Fibroblast of peridontal ligament (primary cell): ENCODE measurements around the gene SNX5.
"Not testable (repeated sequence)": the region's sequence is repeated elsewhere in the genome, so short reads cannot be mapped to it uniquely, and the experiment has no call there.

Experiments
- DNase-seq: peaks from one replicate; pipeline ENCODE4 v3.0.0-alpha.2; 2010; ENCODE audit errors: extremely low read depth

The SNX5 gene

DNA sequence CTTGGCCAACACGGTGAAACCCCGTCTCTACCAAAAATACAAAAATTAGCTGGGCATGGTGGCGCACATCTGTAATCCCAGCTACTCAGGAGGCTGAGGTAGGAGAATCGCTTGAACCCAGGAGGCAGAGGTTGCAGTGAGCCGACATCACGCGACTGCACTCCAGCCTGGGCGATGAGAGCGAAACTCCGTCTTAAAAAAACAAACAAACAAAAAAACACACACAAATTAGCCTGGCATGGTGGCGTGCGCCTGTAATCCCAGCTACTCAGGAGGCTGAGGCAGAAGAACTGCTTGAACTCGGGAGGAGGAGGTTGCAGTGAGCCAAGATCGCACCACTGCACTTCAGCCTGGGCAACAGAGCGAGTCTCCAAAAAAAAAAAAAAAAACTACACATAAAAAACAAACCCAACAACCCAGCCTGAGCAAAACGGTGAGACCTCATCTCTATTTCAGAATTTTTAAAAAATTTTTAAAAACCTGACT is 8.2 kb downstream of the SNX5 start:
- DNase-seq: not testable (repeated sequence)

DNA sequence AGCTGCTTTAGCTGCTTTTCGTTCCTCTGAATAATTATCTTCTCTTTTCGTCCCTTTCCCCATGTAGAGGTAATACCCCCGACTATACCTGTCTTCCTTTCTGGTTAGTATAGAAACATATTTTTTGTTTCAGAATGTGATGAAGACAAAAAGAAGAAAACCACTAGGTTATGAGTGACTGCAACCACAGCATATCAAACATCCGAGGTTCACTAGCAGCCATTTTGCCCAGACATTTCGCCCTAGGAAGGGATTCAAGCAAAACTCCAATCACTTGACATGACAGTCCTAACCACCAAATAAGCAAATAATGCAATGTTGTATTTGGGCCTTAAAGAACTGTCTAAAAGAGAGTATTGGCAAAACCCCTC is 9.4 kb downstream of the SNX5 start:
- no peak for DNase-seq

DNA sequence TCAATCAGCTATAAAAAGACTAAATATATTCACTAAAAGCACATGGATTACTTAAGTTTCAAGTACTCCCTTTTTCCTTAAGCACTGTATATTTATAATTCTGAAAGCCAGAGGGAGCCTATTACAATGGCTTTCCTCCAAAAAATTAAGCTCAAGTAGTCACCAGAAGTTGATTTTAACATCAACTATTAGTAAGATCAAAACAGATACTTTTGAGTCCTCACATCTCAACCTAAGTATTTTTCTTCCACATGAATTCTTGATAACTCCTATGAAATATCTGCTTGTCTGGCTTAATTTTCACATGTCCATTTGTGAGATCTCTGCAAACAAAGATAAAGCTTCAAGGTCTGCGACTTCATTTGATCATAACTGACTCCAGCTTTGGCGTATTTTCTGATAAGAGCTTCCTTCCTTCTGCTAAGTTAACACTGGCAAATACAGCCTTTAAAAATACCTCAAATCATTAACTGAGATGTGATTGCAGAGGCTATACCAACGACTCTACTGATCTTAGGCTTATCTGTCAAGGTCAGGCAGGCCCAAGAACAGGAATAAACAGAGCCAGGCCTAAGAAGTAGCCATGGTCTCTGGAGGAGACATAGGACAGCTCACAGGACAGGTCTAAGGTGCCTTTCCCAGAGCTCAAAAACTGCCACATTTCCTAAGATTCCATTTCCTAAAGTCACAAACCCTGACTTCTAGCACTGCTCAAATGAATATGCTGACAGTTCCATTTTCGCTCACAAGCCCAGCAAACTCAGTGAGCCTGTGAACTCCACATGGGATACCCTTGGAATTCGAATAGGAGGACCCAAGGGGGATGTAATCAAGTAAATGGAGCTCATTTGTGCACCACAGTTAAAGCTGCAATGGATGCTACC is 10.0 kb downstream of the SNX5 start:
- DNase-seq: peak; percentile 75

DNA sequence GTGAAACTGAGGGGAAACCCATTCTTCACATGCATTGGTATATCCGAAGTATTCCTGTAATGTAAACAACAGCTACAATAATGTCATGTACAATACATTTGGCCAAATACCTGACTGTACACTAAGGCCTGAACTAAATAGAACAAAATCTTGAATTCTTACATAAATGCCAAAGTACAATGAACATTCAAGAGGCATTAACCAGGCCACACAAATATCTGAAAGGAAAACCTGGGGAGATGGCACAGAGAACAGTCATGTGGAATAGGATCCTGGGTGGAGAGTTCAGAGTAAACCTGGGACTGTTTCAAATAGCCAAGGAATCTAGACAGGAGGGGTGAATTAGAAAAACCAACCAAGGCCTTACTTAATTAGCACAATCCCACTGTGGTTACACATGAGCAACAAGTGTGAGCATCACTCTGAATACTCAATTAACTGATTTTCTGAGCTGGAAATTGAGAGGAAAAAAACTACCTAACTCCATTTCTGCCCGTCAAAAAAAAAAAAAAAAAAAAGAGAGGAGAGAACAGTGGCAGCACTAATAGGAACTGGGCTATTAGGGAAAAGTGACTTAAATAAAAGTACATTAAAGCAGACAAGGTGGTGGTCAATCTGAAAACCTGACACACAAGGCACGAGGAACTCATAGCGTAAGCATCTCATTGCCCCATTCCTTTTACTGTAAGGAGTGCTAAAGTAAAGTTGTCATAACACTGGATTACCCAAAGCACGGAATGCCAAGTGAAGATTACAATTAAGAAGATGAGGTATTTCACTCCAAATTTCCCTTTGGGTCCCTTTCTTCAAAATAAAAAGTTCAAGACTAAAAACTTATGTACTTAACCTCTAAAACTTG is 10.9 kb downstream of the SNX5 start:
- DNase-seq: peak; percentile 28

DNA sequence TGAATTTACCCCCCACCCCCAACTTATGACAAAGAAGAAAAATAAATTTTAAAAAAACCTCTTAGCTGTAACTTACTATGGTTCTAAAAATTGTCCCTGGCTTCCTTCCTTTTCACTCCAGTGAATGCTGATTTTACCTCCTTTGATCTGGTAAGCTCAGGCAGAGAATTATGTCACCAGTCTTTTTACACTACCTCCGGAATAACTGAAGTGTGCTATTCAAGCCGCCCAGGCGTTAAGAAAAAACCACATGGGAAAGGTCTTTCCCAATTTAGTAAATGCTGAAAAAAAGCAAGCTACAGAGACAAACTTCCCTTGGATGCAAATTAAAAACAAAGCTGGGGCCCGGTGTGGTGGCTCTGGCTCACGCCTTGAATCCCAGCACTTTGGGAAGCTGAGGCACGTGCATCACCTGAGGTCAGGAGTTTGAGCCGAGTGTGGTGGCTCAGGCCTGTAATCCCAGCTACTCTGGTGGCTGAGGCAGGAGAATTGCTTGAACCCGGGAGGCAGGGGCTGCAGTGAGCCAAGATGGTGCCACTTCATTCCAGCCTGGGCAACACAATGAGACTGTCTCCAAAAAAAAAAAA is 12.4 kb downstream of the SNX5 start:
- no peak for DNase-seq

DNA sequence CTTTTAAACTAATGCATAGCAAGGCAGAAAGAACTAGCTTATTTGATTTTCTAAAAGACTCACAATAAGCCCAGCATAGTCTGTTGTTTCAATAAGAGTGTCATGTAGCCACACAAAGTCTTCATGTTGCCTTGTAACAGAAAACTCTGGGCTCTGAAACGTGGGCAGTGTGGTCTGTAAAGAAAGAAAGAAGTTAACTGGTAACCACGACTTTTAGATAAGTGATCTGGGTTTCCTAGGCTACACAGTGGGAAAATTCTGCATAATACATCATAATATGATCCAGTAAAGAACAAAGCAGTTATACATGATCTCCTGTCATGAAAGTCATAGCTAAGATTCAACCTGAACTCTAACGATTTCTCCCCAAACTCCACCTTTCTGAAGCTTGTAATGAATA is 13.3 kb downstream of the SNX5 start:
- DNase-seq: no peak

DNA sequence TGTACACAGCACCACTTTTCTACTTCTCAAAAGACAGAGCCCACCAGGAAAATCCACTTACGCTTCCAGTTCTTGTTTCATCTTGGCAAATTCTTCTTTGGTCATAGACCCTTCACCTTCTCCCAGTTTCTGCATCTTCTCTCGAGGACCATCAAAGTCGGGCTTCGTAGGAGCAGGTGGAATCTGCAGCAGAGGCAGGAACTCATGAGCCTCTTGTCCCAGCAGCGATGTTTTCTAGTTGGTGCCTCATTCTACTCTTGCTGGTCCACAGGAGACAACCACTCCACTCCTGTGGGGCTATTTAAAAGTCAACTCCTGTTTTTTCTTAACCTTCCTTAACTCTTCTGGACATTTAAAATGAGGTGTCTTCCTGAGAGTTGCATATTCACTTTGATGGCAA is 14.7 kb downstream of the SNX5 start:
- no peak for DNase-seq

DNA sequence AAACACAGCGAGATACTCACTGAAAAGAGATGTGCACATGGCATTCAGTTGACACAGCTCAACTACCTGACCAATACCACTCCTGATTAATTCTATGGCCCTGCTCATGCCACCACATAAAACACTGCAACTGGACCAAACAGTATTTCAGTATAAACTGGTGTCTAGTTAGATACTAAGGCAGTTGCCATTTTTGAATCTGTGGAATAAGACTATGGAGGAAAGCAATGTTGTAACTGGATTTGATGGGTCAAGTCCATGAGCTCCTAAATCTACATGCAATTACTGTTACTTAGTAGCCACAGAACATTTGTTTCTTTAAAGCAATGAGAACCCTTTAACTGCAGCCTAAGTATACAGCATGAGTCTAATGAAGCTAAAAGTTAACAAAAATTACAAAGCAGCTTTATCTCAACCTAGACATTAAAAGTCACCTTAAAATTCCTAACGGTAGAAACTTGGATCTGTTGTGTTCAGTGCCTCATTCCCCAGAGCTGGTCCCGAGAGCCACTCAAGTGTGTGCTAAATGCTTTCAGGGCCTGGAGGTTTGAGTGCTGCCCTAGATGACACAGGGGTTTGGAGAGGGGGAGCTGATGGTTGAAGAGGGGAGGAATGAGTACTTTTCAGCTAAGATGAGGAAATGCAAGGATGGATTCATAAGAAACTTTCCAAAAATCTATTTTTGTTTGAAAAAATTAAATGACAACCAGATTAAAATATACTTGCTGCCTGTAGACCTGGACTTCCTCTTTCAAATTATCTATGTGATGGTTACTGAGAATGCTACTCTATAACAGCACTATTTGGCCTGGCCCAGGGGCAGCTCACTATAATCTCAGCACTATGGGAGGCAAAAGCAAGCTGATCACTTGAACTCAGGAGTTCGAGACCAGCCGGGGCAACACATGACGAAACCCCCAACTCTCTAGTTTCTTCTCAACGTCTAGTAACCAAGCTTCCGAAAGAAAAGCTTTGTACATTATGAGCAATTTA is 15.6 kb downstream of the SNX5 start:
- DNase-seq: no peak

DNA sequence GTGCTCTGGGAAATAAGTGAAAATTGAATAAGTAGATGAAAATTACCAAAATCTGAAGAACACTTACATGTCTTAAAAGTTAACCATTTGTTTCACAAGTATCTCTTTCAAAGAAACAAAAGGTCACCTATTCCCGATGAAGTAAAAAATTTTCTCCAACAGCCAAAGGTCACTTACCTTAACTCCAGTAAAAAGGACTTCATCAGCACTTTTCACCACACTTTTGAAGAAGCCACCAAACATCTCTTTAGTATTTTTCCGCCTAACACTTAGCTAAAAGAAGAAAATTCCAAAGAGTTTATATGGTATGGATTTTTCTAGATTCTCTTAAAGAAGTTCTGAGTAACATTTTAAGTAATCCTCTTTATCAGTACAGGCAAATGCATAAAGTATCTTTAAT is 17.3 kb downstream of the SNX5 start:
- no peak for DNase-seq

DNA sequence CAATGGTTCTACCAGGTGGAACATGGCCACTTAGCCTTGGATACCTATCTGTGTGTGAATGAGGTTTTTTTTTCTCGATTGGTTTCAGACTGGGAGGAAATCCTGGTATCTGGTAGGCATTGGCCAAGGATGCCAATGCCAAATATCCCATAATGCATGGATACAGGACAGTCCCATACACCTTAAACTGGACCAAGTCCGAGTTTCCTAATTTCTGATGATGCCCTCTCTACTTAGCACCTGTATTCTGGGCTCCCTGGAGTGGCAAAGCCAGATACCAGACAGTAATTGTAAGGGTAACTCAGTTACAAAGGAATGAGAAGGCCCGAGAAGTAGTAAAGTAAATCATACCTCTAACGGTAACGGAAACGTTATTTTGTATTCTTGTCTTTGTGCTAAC is 17.9 kb downstream of the SNX5 start:
- no peak for DNase-seq

DNA sequence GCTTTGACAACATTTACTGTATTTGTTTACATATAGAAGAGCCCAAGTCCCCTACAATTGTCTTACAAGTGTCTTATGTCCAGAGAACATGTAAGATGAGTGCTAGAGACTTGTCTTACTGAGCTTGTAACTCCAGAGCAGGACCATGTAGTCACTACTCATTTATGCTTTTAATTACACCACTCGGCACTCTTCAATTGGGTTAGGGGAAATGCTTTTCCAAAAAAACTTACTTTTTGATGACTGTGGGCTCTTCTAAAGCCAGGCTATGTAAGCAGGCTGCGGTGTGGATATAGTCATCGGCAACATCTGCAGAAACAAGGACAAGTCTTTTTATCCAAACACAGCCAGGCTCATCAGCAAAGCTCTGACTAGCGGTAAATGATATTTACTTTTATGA is 18.7 kb downstream of the SNX5 start:
- no peak for DNase-seq

DNA sequence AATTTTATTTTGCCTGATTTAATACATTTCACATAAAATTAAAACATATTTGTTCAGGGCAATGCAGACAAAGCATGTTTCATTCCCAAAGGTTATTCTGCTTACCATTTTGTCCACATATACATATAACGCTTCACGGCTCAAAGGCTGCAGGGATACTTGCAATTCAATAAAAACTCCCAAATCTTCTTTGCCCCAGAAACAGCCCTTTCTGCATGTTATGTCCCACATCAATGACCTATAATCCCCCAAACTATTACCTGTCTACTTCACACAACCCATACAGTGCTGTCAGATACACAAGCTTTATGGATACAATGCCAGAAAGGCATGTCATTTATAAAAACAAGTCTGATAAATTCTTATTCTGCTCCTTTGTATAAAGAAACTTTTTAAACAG is 20.2 kb downstream of the SNX5 start:
- DNase-seq: no peak

DNA sequence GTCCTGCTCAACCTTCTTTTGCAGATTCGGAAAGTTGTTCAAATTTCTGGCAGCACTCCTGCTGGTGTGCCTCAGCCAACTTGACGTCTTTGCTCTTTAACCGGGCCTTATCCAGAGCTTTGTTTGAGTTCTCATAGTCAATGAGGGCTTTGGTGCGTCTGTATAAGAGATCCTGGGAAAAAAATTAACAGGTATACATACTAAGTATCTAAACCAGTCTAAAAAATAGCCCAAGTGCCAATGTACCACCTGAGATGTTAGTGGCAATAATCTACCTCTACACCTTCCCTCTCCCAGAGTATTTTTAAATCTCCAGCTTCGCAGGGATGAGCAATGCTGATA is 21.1 kb downstream of the SNX5 start:
- no peak for DNase-seq

DNA sequence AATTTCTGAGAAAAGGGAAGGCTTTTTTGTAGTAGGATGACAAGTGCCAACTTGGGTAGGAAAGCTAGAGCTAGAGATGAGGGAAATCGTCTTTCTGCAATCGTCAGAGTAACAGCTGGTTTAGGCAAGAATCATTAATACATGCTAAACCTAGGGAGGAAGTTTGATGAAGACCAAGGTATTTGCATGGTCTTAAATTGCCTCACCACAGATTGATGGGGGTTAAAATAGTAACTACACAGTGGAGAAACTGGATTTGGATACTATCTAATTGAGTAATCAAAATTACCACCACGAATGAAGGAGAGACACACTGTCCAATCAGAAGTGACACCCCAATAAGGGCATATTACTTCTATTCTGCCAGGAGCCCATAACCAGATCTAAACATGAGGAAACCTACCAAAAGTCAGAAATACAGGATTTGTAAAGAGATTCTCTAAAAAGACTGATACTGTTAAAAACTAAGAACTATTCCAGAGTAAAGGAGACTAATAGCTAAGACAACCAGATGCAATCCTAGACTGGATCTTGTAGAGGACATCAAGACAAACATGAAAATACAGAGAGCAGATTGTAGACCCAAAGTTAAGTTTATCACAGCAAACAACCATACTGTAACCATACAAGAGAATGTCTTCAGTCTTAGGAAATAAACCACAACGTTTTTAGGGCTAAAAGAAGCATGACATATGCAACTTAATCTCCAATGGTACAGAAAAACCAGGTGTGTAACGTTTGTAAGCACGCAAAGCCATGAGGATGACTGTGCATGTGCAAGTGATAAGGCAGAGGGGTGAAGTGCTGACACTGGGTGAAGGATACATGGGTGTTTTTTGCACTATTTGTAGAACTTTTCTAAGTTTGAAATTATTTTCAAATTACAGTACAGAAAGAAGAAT is 21.8 kb downstream of the SNX5 start:
- no peak for DNase-seq

DNA sequence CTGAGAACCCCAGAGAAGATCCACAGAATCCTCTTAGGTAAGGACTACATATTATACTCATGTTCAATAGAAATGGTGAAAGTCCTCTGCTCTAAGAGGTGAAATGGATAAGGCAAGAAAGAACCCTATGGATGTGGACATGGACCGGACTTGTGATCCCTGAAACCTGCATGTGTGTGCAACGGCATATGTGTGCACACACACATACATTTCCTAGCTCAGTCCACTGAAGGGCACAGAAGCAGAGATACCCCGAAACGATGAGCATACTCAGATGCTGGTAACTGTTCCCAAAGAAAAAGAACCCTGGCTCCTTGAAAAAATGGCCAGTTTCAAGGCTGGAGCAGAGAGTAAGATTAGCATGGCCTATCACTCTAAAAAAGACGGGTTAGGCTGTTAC is 22.6 kb downstream of the SNX5 start:
- DNase-seq: no peak

DNA sequence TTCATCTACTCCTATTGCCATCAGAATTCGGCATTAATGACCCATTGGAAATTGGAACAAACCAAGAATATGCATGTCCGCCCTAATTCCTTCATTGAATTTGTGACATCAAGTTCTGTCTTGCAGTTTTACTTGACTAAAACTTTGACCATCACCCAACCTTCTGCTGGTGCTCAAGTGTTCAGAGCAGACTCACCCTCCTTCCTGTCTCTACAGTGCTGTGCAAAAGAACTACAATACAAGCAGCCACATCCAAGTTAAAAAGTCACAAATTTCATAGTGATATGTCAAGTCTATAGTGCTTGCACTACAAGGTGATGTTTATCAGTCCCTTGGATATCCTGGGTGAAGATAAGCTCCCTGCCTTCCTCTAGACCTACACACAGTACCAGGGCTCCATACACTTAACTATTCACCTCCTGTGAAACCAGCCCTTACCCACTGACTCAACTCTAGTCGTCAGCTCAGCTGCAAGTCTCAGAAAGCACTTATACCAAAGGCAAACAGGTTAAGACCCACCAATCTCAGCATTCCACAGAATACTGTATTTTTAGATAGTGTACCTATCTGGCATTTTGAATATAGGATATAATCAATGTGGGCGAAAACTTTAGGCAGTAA is 23.6 kb downstream of the SNX5 start:
- DNase-seq: no peak

DNA sequence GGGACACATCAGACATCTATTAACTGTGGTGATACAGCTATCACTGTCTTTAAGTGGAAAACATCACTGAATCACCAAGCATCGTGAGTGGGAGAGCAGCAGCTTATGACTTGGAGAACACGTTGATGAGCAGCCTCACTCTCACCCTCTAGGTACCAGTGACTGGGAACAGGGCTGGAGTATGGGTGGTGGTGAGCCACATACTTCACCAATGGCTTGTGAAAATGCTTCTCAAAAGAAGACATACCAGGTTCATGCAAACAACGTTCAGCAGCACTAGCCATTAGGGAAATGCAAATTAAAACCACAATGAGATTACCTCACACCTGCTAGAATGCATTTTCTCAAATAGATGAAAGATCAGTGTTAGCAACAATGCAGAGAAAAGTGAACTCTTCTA is 25.3 kb downstream of the SNX5 start:
- DNase-seq: no peak

DNA sequence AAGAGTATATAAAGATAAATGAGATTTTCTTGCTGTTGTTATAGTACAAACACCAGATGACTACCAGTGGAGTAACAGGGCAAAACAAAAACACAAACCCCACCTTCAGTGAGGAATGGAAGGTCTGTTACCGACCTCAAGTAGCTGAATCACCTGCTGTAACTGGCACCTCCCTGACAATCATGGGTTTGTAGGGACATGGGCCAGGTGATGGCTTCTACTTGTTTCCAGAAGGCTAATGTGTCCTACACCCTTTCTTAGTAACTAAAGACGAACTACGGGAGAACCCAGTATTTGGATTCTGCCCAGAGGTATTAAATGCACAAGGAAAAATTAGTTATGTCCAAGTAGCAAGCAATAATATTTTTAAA is 26.8 kb downstream of the SNX5 start:
- DNase-seq: no peak

DNA sequence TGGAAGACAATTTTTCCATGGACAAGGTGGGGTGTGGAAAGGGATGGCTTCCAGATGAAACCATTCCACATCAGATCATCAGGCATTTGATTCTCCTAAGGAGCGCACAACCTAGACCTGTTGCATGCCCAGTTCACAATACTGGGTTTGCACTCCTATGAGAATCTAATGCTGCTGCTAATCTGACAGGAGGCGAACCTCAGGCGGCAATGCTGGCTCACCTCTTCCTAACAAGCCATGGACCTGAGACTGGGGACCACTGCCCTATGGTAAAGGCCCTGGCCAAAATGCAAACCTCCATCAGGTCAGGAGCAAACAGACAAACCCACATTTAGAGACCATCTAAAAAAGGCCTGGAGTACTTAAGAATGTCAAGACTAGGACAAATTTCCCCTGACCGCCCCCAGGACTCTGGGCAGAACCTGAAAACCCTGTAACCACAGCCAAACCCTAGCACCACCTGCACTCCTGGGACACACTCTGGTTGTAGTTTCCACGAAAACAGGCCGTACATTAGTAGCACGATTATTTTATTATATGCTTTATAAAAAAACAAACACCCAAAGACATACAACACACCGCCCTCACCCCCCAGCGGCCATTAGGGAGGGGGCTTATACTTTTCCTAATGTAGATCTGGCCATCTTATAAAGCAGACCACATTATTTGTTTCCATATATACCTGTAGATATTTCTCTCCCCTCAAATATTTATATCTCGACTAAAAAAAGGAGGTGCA is 27.3 kb downstream of the SNX5 start:
- no peak for DNase-seq
